Measurements from ENCODE around the gene UNC13C. TPM values are rescaled to one million over a fixed set of nuclear protein-coding genes. Genes with fewer than 3 reads are reported as not detected.

Gene UNC13C
- total RNA-seq: not detected in 2 replicates

GRCh38 chr15:53978253-53978906 lies at the start of gene UNC13C:
UNC13C (plus strand) TSS chr15:53978441; CDS start chr15:54012904, 34,463 bp downstream.
- intact Hi-C loops (cut with micrococcal nuclease): no loop called here

GRCh38 chr15:53936137-53936536 lies 42.1 kb upstream of the UNC13C start:
- intact Hi-C loops (cut with micrococcal nuclease): loop anchor here (5.0 kb wide), 1 partner anchor 956 kb away; no protein-coding TSS in a partner anchor

- intact Hi-C loops (cut with micrococcal nuclease): loop anchor here (5.0 kb wide), 1 partner anchor 955 kb away; no protein-coding TSS in a partner anchor
Observed at GRCh38 chr15:53937632-53938031, 40.6 kb upstream of the UNC13C start.

GRCh38 chr15:53950572-53950971 lies 27.7 kb upstream of the UNC13C start:
- intact Hi-C loops (cut with micrococcal nuclease): no loop called here

- intact Hi-C loops (cut with micrococcal nuclease): no loop called here
Observed at GRCh38 chr15:53955396-53955795, 22.8 kb upstream of the UNC13C start.

- intact Hi-C loops (cut with micrococcal nuclease): loop anchor here (1.0 to 10.0 kb wide), 3 partner anchors 1206 to 1332 kb away; no protein-coding TSS in a partner anchor
Observed at GRCh38 chr15:53962646-53963561, 15.3 kb upstream of the UNC13C start.

- intact Hi-C loops (cut with micrococcal nuclease): loop anchor here (1.0 to 10.0 kb wide), 3 partner anchors 1205 to 1331 kb away; no protein-coding TSS in a partner anchor
Observed at GRCh38 chr15:53963801-53964200, 14.4 kb upstream of the UNC13C start.

GRCh38 chr15:53974121-53974520 lies 4.1 kb upstream of the UNC13C start:
- intact Hi-C loops (cut with micrococcal nuclease): no loop called here

GRCh38 chr15:53974813-53975212 lies 3.4 kb upstream of the UNC13C start:
- intact Hi-C loops (cut with micrococcal nuclease): no loop called here

GRCh38 chr15:53976844-53977392 lies 1.3 kb upstream of the UNC13C start:
- intact Hi-C loops (cut with micrococcal nuclease): no loop called here

- intact Hi-C loops (cut with micrococcal nuclease): no loop called here
Observed at GRCh38 chr15:53979051-53979788, 979 bp downstream of the UNC13C start.

GRCh38 chr15:53980021-53980420 lies 1.8 kb downstream of the UNC13C start:
- intact Hi-C loops (cut with micrococcal nuclease): no loop called here

- intact Hi-C loops (cut with micrococcal nuclease): no loop called here
Observed at GRCh38 chr15:53982071-53982680, 3.9 kb downstream of the UNC13C start.

- intact Hi-C loops (cut with micrococcal nuclease): no loop called here
Observed at GRCh38 chr15:53982876-53983275, 4.6 kb downstream of the UNC13C start.

GRCh38 chr15:53984221-53984620 lies 6.0 kb downstream of the UNC13C start:
- intact Hi-C loops (cut with micrococcal nuclease): no loop called here

GRCh38 chr15:53985562-53985961 lies 7.3 kb downstream of the UNC13C start:
- intact Hi-C loops (cut with micrococcal nuclease): no loop called here

GRCh38 chr15:53987480-53987879 lies 9.2 kb downstream of the UNC13C start:
- intact Hi-C loops (cut with micrococcal nuclease): no loop called here

GRCh38 chr15:54007256-54007655 lies 29.0 kb downstream of the UNC13C start:
- intact Hi-C loops (cut with micrococcal nuclease): no loop called here

- intact Hi-C loops (cut with micrococcal nuclease): no loop called here
Observed at GRCh38 chr15:54011656-54012055, 33.4 kb downstream of the UNC13C start.

- intact Hi-C loops (cut with micrococcal nuclease): no loop called here
Observed at GRCh38 chr15:54014067-54014655, 35.9 kb downstream of the UNC13C start.

Measured in T-helper 1 cell treated with Interleukin-12 subunit alpha and Interleukin-12 subunit beta and Interleukin-4 antibody, amounts not matched to agents 30 ng/mL and 1 ng/mL, for 36 hours (primary cell).